H1 (cell line): Measurements from ENCODE around the gene ZNF223. TPM values are rescaled to one million over a fixed set of nuclear protein-coding genes. Genes with fewer than 3 reads are reported as not detected.

ENCODE experiments used
- CTCF ChIA-PET: fragments of 300-600 bp; sonication (Branson Sonifier 250); formaldehyde crosslinking; loops from one replicate; lab custom pipeline; 2021; ENCODE audit not compliant: partially characterized antibody; lab: Charles Lee
- POLR2A ChIA-PET: fragments of 300-600 bp; sonication (Branson Sonifier 250); formaldehyde crosslinking; loops from one replicate; lab custom pipeline; 2021; ENCODE audit warnings: inconsistent platforms; ENCODE audit not compliant: partially characterized antibody; lab: Charles Lee
- DNase-seq, 2 experiments: peaks; one replicate each; pipeline versions ENCODE4 v3.0.0 to v3.0.0-alpha.2; 2010 to 2022; ENCODE audit warnings: low spot score in 2 of 2, low read depth in 1 of 2, mixed read lengths in 1 of 2
- FAIRE-seq: peaks from 2 replicates; lab custom pipeline; 2011; peaks lifted over from hg19 to GRCh38; lab: Jason Lieb, UNC
- H2AFZ ChIP-seq: 2 replicates; pipeline ENCODE4 v1.8.1; 2012; ENCODE audit warnings: low read length, inconsistent platforms
- H2AK5ac ChIP-seq: 2 replicates; pipeline ENCODE4 v1.6.1; 2013; ENCODE audit warnings: low read depth, low read length
- H2BK120ac ChIP-seq: replicated peaks from 2 replicates; pipeline ENCODE3; 2013; ENCODE audit warnings: low read depth, low read length, inconsistent platforms
- H2BK12ac ChIP-seq: 2 replicates; pipeline ENCODE4 v1.6.1; 2013; ENCODE audit warnings: low read depth, low read length
- H2BK15ac ChIP-seq: 2 replicates; pipeline ENCODE4 v1.6.1; 2013; ENCODE audit warnings: low read length
- H2BK20ac ChIP-seq: 2 replicates; pipeline ENCODE4 v1.6.1; 2013; ENCODE audit warnings: low read length
- H2BK5ac ChIP-seq: 2 replicates; pipeline ENCODE4 v1.6.1; 2013; ENCODE audit warnings: low read depth, low read length
- H3K14ac ChIP-seq: 2 replicates; pipeline ENCODE4 v1.6.1; 2013; ENCODE audit warnings: inconsistent platforms; ENCODE audit not compliant: insufficient read length
- H3K18ac ChIP-seq: 2 replicates; pipeline ENCODE4 v1.6.1; 2013; ENCODE audit warnings: low read length; ENCODE audit errors: extremely low read depth
- H3K23ac ChIP-seq: 2 replicates; pipeline ENCODE4 v1.6.1; 2013; ENCODE audit warnings: inconsistent platforms; ENCODE audit not compliant: insufficient read length
- H3K23me2 ChIP-seq: 2 replicates; pipeline ENCODE4 v1.6.1; 2013; ENCODE audit warnings: low read depth, low read length
- H3K27ac ChIP-seq: 2 replicates; pipeline ENCODE4 v1.6.1; 2011; ENCODE audit warnings: low read depth, low read length, inconsistent platforms
- H3K27me3 ChIP-seq, 4 experiments: replicated peaks in 1 of 4; 1 replicate in 1 of 4; 2 replicates in 3 of 4; pipeline versions ENCODE4 v1.6.1 to v1.8.1; 2011 to 2013; ENCODE audit warnings: low read length in 3 of 4, mild to moderate bottlenecking in 3 of 4, inconsistent platforms in 2 of 4, mixed read lengths in 2 of 4, moderate library complexity in 1 of 4; ENCODE audit not compliant: control insufficient read depth in 3 of 4, insufficient read depth in 3 of 4; ENCODE audit errors: extremely low read depth in 1 of 4
- H3K36me3 ChIP-seq, 4 experiments: 2 replicates each; pipeline versions ENCODE4 v1.6.1 to v1.8.1; 2011 to 2013; ENCODE audit warnings: mild to moderate bottlenecking in 4 of 4, low read length in 3 of 4, moderate library complexity in 2 of 4, control low read depth in 1 of 4, inconsistent platforms in 1 of 4; ENCODE audit not compliant: insufficient read depth in 4 of 4, control insufficient read depth in 2 of 4
- H3K4ac ChIP-seq: replicated peaks from 2 replicates; pipeline ENCODE3; 2013; ENCODE audit warnings: low read length, low read depth, mixed read lengths, inconsistent platforms; ENCODE audit not compliant: insufficient read length
- H3K4me1 ChIP-seq, 4 experiments: replicated peaks in 1 of 4; 1 replicate in 1 of 4; 2 replicates in 3 of 4; pipeline versions ENCODE4 v1.6.1 to v1.8.1; 2011 to 2013; ENCODE audit warnings: low read length in 3 of 4, inconsistent platforms in 2 of 4, mixed read lengths in 1 of 4; ENCODE audit not compliant: insufficient read depth in 4 of 4, control insufficient read depth in 3 of 4
- H3K4me2 ChIP-seq, 2 experiments: 2 replicates each; pipeline versions ENCODE4 v1.6.1 to v1.8.1; 2011 to 2013; ENCODE audit warnings: low read depth in 2 of 2, low read length in 2 of 2, control low read depth in 1 of 2, inconsistent platforms in 1 of 2, mild to moderate bottlenecking in 1 of 2; ENCODE audit not compliant: insufficient read depth in 1 of 2
- H3K4me3 ChIP-seq, 4 experiments: fragments of 200-600, 300-600 bp in 1 of 4; sonication (generic), shearing (Covaris generic), sonication (Bioruptor Twin) in 1 of 4; 2 replicates each; pipeline versions ENCODE4 v1.5.1 to v1.8.1; 2011 to 2016; ENCODE audit warnings: low read length in 4 of 4, low read depth in 3 of 4, control low read depth in 2 of 4, inconsistent platforms in 2 of 4, mild to moderate bottlenecking in 2 of 4, mixed read lengths in 1 of 4, moderate library complexity in 1 of 4; ENCODE audit not compliant: insufficient read depth in 2 of 4; ENCODE audit errors: extremely low read depth in 1 of 4
- H3K56ac ChIP-seq: replicated peaks from 2 replicates; pipeline ENCODE3; 2013; ENCODE audit warnings: low read depth, mild to moderate bottlenecking, mixed read lengths, low read length, inconsistent platforms; ENCODE audit not compliant: insufficient read length
- H3K79me1 ChIP-seq: 2 replicates; pipeline ENCODE4 v1.6.1; 2013; ENCODE audit warnings: low read depth, low read length, control low read depth
- H3K79me2 ChIP-seq, 2 experiments: 2 replicates each; pipeline versions ENCODE4 v1.6.1 to v1.8.1; 2012 to 2013; ENCODE audit warnings: low read length in 2 of 2, mild to moderate bottlenecking in 2 of 2, inconsistent platforms in 1 of 2; ENCODE audit not compliant: insufficient read depth in 2 of 2, control insufficient read depth in 1 of 2
- H3K9ac ChIP-seq, 4 experiments: replicated peaks in 1 of 4; 1 replicate in 1 of 4; 2 replicates in 3 of 4; pipeline versions ENCODE4 v1.6.1 to v1.8.1; 2011 to 2013; ENCODE audit warnings: low read depth in 3 of 4, low read length in 3 of 4, control low read depth in 2 of 4, mild to moderate bottlenecking in 2 of 4, moderate library complexity in 2 of 4, inconsistent platforms in 1 of 4; ENCODE audit errors: extremely low read depth in 1 of 4
- H3K9me3 ChIP-seq, 2 experiments: 2 replicates each; pipeline versions ENCODE4 v1.6.1 to v1.8.1; 2012 to 2013; ENCODE audit warnings: mild to moderate bottlenecking in 2 of 2, moderate library complexity in 2 of 2, control low read depth in 1 of 2, inconsistent platforms in 1 of 2, low read depth in 1 of 2, low read length in 1 of 2, mixed read lengths in 1 of 2; ENCODE audit not compliant: insufficient read depth in 2 of 2
- H4K20me1 ChIP-seq, 2 experiments: replicated peaks in 1 of 2; 2 replicates each; pipeline versions ENCODE3 to v1.8.1; 2011 to 2013; ENCODE audit warnings: inconsistent platforms in 2 of 2, low read length in 2 of 2, mild to moderate bottlenecking in 1 of 2; ENCODE audit not compliant: insufficient read depth in 2 of 2, control insufficient read depth in 1 of 2
- H4K5ac ChIP-seq: 2 replicates; pipeline ENCODE4 v1.6.1; 2013; ENCODE audit warnings: low read length, low read depth, mixed read lengths, inconsistent platforms; ENCODE audit not compliant: insufficient read length
- H4K8ac ChIP-seq: 2 replicates; pipeline ENCODE4 v1.8.0; 2013; ENCODE audit warnings: mild to moderate bottlenecking, moderate library complexity, low read length, inconsistent platforms; ENCODE audit not compliant: insufficient read depth; ENCODE audit errors: extremely low read depth
- H4K91ac ChIP-seq: replicated peaks from 2 replicates; pipeline ENCODE3; 2013; ENCODE audit warnings: low read length, mixed read lengths, inconsistent platforms; ENCODE audit not compliant: insufficient read length
- HDAC6 ChIP-seq: IDR thresholded peaks from one replicate; pipeline ENCODE4 v1.7.1; 2012; ENCODE audit warnings: low read depth, mild to moderate bottlenecking, inconsistent platforms, low read length, moderate library complexity
- NRF1 ChIP-seq: IDR thresholded peaks from 2 replicates; pipeline ENCODE4 v1.6.1; 2011; ENCODE audit warnings: mild to moderate bottlenecking, low read depth, low read length, improper control_type of control experiment
- SIRT6 ChIP-seq: IDR thresholded peaks from one replicate; pipeline ENCODE4 v1.7.1; 2012; ENCODE audit warnings: low read length, inconsistent platforms
- SP2 ChIP-seq: IDR thresholded peaks from 2 replicates; pipeline ENCODE4 v1.6.1; 2012; ENCODE audit warnings: mild to moderate bottlenecking, low read length, inconsistent platforms
- WGBS, 2 experiments: shearing (Covaris generic) in 1 of 2; methylation state at CpG; one replicate each; pipeline versions ENCODE4 v1.1.6 to v1.1.7; 2013 to 2015; ENCODE audit warnings: low lambda C conversion rate in 2 of 2, mixed read lengths in 2 of 2, inconsistent platforms in 1 of 2, low coverage in 1 of 2, missing lambda C conversion rate in 1 of 2; ENCODE audit not compliant: insufficient replicate concordance in 2 of 2, insufficient coverage in 1 of 2, insufficient read length in 1 of 2; ENCODE audit errors: extremely low coverage in 1 of 2, missing lambda C conversion rate in 1 of 2; 5-methylcytosine and 5-hydroxymethylcytosine counted together
- polyA plus RNA-seq, 7 experiments: library from polyadenylated mRNA; depleted of rRNA in 3 of 7; stranded (reverse) in 5 of 7; unstranded in 2 of 7; fragments of >200 nt in 5 of 7; fragments of 200-250 nt in 2 of 7; gene quantifications; 1 replicate in 5 of 7; 2 replicates in 1 of 7; 4 replicates in 1 of 7; pipeline versions ENCODE4 v1.2.1 to v1.2.3, GENCODE V29; 2011 to 2013; ENCODE audit warnings: missing spikeins in 2 of 7, mixed read lengths in 2 of 7
- total RNA-seq: library from RNA; stranded (reverse); fragmentation: NEBNext Ultra II Directional; extraction: Animal tissue kit (Norgen Biotek cat#: 25700); gene quantifications from 2 replicates; pipeline ENCODE4 v1.2.1, GENCODE V29; 2021

ZNF223 gene
- total and polyA plus RNA-seq, 2 of the 8 experiments (the other 6 are each of a cell fraction or from before 2014, with no cell fraction given), result 1.7 to 4.3 TPM

DNA sequence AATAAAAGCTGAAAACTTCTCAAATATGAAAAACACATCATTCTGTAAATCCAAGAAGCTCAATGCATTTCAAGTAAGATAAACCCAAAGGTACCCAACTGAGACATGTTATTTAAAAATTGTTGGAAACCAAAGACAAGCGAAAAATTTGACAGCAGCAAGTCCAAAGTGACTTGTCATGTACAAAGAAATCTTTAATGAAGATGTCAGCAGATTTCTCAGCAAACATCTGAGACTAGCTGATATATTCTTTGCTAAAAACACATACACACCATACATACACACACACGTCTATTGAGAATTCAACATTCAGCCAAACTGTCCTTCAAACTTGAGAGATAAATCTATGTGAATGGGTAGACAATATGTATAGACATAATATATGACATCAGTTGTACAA is 32.3 kb upstream of the ZNF223 start:
- Histone ChIP-seq H3K27me3 (peaks cover 0 to 2% (median 0%) of the 10 kb centered on the region in 4 experiments; a peak in 1 of 7 replicates), H3K18ac (no peak overlapping the region), H4K20me1 (no peaks in the 10 kb centered on the region), H3K4me2 (no peak overlapping the region), H3K36me3 (no peaks in the 10 kb centered on the region), H2AK5ac (no peak overlapping the region), H2BK5ac (no peak overlapping the region), H4K91ac (no peak overlapping the region), H3K4me3 (no peak overlapping the region), H3K56ac (no peak overlapping the region), H3K9me3 (peaks cover 3 to 28% of the 10 kb centered on the region in 2 experiments; a peak in 3 of 4 replicates), H3K79me1 (no peaks in the 10 kb centered on the region), H4K5ac (no peak overlapping the region), H3K23me2 (no peaks in the 10 kb centered on the region), H3K23ac (no peak overlapping the region), H2BK20ac (no peak overlapping the region), H2BK12ac (no peak overlapping the region), H3K79me2 (no peaks in the 10 kb centered on the region), H3K9ac (no peak overlapping the region), H3K4me1 (no peaks in the 10 kb centered on the region), H3K27ac (no peak overlapping the region), H2BK15ac (no peak overlapping the region), H3K14ac (no peak overlapping the region), H4K8ac (no peak overlapping the region), H2AFZ (no peak overlapping the region), H2BK120ac (no peak overlapping the region), H3K4ac (no peak overlapping the region)
- DNase-seq, result no peak
- ChIA-PET CTCF (no interaction called here), POLR2A (interaction anchor here (1.0 kb wide), 1 partner anchor 25 kb away, joined by 5 read pairs; no protein-coding TSS in a partner anchor)
- TF ChIP-seq SIRT6, result no peak
- no peak for TF ChIP-seq NRF1
- TF ChIP-seq SP2, result no peak
- no peak for TF ChIP-seq HDAC6
- 59% methylated on average over 2 of the region's 2 CpGs; no CpG with 5 or more reads in 1 of the 2 experiments for WGBS, 2 experiments
- FAIRE-seq, result no peak
